Tongue (tissue), 2 donors: ENCODE results near the gene SREBF1. TPM values are rescaled to one million over a fixed set of nuclear protein-coding genes. Genes with fewer than 3 reads are reported as not detected.
"Not testable (repeated sequence)": the region's sequence is repeated elsewhere in the genome, so short reads cannot be mapped to it uniquely, and the experiment has no call there.

ENCODE experiments used
- DNase-seq: peaks from one replicate; pipeline ENCODE4 v3.0.0-alpha.2; 2015
- total RNA-seq: library from RNA; depleted of rRNA; stranded (reverse); fragments of >200 nt; gene quantifications from one replicate; pipeline ENCODE4 v1.2.3, GENCODE V29; 2014

The SREBF1 gene
- total RNA-seq, 1 donor from 2014 or later = 52.7 TPM

DNA sequence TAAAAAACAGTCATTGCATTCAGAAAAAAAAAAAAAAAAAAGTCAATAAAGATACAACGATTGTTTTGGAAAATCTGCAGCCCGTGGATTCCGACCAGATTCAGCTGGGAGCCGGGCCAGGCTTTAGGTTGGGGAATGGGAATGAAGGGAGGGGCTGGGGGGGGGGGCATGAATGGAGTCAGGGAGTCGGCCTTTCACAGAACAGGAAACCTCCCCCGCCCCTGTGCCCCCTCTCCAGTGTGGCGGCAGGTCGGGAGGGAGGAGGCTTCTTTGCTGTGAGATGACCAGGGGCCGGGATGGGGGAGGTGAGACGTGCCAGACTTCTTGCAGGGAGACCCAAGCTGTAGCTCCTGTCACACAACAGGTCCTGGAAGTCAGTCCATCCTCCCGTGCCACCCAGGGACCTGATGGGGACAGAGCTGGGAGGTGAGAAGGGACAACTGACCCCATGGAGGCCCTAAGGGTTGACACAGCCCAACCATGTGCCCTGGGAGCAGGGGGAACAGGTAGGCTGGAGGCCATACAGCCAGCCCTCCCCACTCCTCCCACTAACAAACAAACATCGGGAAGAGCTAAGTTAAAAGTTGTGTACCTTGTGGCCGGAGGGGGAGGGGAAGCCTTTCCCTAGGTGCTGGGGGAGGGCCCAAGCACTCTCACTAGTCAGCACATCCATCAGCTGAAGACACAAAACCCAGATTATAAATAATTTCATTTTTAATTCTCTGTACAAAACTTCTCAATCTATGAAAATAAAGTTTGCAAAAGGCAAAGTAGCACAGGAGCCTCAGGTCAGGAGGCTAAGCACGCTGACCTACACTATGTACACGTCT is 25.2 kb downstream of the SREBF1 start:
- peak; percentile 82 for DNase-seq

- DNase-seq = no peak
These were observed 25.9 kb downstream of the SREBF1 start for GRCh38 chr17:17810895-17811248.

DNA sequence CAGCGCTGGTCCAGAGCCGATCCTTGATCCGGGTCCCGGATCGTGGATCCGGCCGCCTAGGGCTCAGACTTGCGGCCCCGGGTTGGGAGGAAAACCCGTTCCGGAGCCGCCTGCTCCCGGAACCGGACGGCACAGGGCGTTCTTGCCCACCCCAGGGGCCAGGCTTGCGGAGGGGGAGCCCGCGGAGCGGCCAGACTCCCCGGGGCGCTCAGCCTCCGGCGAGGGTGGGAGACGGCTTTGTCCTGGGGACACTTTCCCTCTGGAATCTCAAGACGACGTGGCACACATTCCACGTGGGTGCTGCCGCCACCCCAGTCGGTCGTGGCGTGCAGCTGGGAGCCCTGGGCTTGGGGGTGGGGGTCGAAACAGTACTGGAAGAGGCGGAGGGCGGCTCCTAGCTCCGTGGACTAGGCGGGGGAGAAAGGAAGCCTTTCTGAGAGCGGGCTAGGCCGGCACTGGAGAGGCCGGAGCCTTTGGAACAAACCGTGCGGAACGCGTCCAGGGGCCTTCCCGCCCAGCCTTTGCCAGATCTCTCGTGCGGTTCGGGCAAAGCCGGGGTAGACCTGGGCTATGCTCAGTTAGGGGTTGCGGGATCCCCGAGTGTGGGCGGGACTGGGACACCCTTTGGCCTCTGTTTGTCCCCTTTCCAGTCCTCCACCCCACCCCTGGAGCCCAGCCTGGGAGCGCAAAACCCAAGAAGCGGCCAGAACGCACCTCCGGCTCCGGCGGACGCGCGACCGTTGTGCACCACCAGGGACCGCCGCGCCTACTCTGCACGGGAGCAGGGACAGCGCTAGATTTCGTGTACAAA is 26.5 kb downstream of the SREBF1 start:
- peak; percentile 77 for DNase-seq

GRCh38 chr17:17809531-17810083 is 27.2 kb downstream of the SREBF1 start:
- no peak for DNase-seq

- no peak for DNase-seq
These were observed 27.9 kb downstream of the SREBF1 start for GRCh38 chr17:17808706-17809432.

DNA sequence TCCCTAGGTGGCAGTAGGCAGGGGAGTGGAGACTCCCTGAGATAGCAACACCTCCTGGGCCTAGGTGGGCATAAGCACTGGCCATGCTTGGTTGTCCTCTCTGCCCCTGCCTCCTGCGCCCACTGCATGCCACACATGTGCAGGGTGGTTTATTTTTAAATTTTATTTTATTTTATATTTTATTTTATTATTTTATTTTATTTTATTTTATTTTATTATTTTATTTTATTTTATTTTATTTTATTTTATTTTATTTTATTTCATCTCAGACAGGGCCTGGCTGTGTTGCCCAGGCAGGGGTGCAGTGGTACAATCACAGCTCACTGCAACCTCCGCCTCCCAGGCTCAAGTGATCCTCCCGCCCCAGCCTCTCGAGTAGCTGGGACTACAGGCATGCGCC is 28.6 kb downstream of the SREBF1 start:
- not testable (repeated sequence) for DNase-seq

DNA sequence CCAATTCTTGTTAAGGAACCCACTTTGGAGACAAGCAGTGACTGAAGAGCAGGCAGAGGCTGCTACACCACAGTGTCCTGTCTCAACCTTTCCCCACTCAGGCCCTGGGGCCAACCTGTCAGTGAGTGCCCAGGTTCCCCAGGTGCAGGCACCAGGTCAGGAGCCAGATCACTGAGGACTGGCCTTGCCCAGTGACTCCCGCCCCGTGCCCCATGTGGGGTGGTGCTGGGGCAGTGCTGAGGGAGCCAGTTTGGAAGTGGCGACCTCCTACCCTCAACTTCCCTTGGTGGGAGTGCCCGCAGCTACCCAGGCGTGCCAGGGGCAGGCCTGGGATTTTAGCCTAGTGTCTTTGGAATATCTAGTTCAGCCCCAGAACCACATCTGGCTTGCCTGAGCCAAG is 29.3 kb downstream of the SREBF1 start:
- DNase-seq = no peak

DNA sequence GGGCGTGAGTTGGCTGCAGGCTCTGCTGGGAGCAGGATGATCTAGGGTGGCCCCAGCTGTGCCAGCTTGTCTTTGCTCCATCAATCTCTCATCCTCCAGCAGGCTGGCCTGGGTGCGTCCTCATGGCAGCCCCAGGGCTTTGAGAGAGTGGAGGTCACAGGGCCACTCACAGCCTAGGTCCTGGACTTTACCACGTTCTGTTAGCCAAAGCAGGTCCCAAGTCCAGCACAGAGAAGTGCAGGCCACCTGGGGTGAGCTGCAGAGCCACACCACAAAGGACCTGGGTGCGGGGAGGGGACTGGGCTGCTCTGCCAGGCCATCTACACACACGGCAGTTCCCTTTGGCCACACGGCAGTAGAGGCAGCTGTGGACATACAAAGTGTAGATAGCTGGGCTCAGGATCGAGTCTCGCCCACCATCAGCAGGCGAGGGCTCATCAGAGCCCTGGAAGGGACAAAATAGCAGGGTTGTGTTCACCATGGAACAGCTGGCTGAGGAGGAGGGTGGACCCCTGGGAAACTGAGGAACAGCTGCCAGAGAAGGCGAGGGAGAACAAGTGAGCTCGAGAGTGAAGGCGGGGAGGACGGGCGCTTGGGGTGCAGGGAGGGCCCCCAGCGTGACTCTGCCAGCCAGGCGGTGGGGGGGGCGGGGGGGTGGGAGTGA is 30.0 kb downstream of the SREBF1 start:
- DNase-seq = peak; percentile 72

DNA sequence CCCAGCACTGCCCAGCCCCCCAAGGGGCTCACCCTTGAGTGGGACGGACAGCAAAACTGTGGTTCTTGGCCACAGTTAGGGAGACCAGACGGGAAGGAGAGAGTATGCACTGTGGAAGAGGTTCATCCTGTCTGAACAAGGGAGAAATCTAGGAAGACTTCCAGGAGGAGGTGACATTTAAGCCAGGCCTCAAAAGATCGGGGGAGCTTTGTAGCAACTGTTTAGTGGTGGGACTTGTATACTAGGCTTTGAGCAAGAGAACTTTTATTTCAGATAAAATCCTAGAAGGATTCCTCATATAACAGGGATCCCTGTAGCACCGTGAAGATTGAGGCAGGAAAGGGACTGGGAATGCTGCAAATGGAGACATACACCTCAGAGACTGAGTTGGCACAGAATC is 30.8 kb downstream of the SREBF1 start:
- no peak for DNase-seq

DNA sequence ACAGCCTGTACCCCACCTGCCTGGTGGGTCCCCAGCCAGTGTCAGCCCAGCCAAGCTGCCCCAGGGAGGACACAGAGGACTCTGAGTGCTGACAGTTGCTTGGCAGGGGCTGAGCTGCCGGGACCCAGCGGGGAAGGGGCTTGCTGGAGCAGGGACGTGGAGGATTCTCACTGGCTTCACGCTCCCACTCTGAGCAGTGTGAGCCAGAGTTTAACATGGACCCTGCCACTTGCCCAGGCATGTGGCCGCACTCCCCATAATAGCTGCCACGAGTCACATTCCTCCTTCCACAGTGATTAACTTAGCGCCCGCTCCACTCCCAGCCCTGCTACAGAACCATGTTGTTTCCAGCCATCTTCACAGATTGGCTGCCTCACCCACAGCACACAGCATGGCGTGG is 31.2 kb downstream of the SREBF1 start:
- no peak for DNase-seq

DNA sequence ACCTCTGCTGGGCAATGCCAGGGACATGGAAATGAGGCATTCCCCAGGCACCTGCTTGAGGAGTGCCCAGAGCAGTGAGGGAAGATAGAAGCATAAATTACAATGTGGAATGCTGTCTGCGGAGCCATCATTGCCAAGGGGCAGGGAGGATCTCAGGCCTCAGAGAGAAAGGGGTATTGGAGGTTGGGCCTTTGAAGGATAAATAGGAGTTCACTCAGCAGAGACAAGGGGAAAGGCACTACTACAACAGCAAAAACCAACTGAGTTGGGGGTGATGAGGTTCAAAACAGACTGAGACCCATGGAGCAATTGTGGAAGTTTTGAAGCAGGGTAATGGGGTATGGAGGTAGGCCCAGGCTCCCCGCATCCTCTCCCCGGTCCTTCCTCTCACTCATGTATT is 32.8 kb downstream of the SREBF1 start:
- DNase-seq = no peak

- DNase-seq = no peak
These were observed 34.8 kb downstream of the SREBF1 start for GRCh38 chr17:17801800-17802481.

GRCh38 chr17:17800504-17801021 is 36.2 kb downstream of the SREBF1 start:
- no peak for DNase-seq

DNA sequence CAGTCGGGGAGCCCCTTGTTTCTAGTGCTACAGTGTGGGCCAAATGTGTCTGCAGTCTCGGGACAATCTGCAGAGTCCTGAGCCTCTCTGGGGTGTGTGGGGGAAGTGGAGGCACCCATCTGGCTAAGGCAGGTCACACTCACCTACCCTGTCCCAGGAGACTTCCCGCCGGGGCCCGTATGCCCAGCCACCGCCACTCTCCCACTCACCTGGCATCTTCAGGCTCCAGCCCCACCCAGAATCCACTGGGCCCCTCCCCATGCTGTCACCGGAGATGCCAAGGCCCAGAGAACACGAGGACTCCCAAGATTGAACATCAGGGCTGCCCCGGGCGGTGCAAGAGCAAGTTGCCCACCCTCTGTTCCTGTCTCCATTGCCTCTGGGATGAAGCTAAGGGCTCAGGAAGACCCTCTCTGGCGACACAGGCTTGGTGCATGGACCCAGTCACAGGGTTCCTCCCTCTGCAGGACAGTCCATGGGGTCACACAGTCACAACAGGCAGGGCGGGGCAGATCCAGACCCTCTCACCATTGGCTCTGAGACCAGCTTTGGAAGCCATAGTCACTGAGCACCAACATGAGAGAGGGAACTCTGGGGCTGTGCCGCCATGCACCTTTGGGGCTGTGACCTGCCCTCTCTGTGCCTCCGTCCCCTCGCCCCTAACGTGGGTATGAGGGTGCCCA is 38.1 kb downstream of the SREBF1 start:
- no peak for DNase-seq

DNA sequence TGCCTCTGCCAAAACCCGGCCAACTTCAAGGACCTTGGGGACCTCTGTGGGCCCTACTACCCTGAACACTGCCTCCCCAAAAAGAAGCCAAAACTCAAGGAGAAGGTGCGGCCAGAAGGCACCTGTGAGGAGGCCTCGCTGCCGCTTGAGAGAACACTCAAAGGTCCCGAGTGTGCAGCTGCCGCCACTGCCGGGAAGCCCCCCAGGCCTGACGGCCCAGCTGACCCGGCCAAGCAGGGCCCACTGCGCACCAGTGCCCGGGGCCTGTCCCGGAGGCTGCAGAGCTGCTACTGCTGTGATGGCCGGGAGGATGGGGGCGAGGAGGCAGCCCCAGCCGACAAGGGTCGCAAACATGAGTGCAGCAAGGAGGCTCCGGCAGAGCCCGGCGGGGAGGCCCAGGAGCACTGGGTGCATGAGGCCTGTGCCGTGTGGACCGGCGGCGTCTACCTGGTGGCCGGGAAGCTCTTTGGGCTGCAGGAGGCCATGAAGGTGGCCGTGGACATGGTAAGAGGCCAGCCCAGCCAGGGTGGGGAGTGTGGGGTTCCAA is 38.7 kb downstream of the SREBF1 start:
- no peak for DNase-seq

GRCh38 chr17:17797119-17797809 is 39.5 kb downstream of the SREBF1 start:
- DNase-seq = no peak

- DNase-seq = no peak
These were observed 40.1 kb downstream of the SREBF1 start for GRCh38 chr17:17796787-17797061.

DNA sequence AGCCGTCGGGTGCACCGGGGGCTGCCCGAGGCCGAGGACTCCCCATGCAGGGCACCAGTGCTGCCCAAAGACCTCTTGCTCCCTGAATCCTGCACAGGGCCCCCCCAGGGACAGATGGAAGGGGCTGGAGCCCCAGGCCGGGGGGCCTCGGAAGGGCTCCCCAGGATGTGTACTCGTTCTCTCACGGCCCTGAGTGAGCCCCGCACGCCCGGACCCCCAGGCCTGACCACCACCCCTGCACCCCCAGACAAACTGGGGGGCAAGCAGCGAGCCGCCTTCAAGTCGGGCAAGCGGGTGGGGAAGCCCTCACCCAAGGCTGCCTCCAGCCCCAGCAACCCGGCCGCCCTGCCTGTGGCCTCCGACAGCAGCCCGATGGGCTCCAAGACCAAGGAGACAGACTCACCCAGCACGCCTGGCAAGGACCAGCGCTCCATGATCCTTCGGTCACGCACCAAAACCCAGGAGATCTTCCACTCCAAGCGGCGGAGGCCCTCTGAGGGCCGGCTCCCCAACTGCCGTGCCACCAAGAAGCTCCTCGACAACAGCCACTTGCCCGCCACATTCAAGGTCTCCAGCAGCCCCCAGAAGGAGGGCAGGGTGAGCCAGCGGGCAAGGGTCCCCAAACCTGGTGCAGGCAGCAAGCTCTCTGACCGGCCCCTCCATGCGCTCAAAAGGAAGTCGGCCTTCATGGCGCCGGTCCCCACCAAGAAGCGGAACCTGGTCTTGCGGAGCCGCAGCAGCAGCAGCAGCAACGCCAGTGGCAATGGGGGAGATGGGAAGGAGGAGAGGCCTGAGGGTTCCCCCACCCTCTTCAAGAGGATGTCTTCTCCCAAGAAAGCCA is 40.6 kb downstream of the SREBF1 start:
- DNase-seq = no peak

DNA sequence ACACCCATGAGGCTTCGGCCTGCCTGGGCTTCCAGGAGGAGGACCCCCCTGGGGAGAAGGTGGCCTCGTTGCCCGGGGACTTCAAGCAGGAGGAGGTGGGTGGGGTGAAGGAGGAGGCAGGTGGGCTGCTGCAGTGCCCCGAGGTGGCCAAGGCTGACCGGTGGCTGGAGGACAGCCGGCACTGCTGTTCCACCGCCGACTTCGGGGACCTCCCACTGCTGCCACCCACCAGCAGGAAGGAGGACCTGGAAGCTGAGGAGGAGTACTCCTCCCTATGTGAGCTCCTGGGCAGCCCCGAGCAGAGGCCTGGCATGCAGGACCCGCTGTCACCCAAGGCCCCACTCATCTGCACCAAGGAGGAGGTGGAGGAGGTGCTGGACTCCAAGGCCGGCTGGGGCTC is 41.5 kb downstream of the SREBF1 start:
- DNase-seq = no peak
